Left ventricle myocardium inferior (tissue), 1 donor: Measurements from ENCODE around the gene FHIT. TPM values are rescaled to one million over a fixed set of nuclear protein-coding genes. Genes with fewer than 3 reads are reported as not detected.

Experiments
- DNase-seq: peaks from one replicate; pipeline ENCODE4 v3.0.0-alpha.2; 2020
- H3K27ac ChIP-seq: fragments of 200-600 bp; replicated peaks from 2 replicates; pipeline ENCODE4 v1.8.0; 2021
- H3K27me3 ChIP-seq: fragments of 200-600 bp; 2 replicates; pipeline ENCODE4 v1.8.0; 2021; ENCODE audit warnings: low read depth
- H3K36me3 ChIP-seq: fragments of 200-600 bp; 2 replicates; pipeline ENCODE4 v1.8.0; 2021
- H3K4me1 ChIP-seq: fragments of 200-600 bp; 2 replicates; pipeline ENCODE4 v1.8.0; 2021
- H3K4me3 ChIP-seq: fragments of 200-600 bp; 2 replicates; pipeline ENCODE4 v1.8.0; 2021; ENCODE audit warnings: mild to moderate bottlenecking, moderate library complexity
- H3K9me3 ChIP-seq: fragments of 200-600 bp; replicated peaks from 2 replicates; pipeline ENCODE4 v1.8.0; 2021
- CTCF ChIP-seq: fragments of 200-600 bp; IDR thresholded peaks from 2 replicates; pipeline ENCODE4 v1.8.0; 2021; ENCODE audit warnings: antibody characterized with exemption, mild to moderate bottlenecking, borderline replicate concordance
- intact Hi-C: fragments of 100-400 bp; cut with micrococcal nuclease; formaldehyde crosslinking; loops from one replicate; pipeline ENCODE4 v1.11.0; 2022
- total RNA-seq: library from RNA; stranded (reverse); fragmentation: NEBNext Ultra II Directional; extraction: Animal tissue kit (Norgen Biotek cat#: 25700); gene quantifications from one replicate; pipeline ENCODE4 v1.2.1, GENCODE V29; 2021
- donor health status: DM: no; HTN: yes; CAD: no; lungs with severe emphysema.

FHIT gene
- total RNA-seq, 1 donor from 2014 or later: 16.0 TPM

GRCh38 chr3:60730371-60730770 lies 520.9 kb downstream of the FHIT start:
- DNase-seq: no peak
- Histone ChIP-seq H3K4me1 (no peaks in the 10 kb centered on the region), H3K27ac (no peak overlapping the region), H3K4me3 (no peak overlapping the region), H3K27me3 (no peaks in the 10 kb centered on the region), H3K36me3 (no peaks in the 10 kb centered on the region), H3K9me3 (no peaks in the 10 kb centered on the region)
- intact Hi-C loops: no loop called here
- no peak for TF ChIP-seq CTCF

DNA sequence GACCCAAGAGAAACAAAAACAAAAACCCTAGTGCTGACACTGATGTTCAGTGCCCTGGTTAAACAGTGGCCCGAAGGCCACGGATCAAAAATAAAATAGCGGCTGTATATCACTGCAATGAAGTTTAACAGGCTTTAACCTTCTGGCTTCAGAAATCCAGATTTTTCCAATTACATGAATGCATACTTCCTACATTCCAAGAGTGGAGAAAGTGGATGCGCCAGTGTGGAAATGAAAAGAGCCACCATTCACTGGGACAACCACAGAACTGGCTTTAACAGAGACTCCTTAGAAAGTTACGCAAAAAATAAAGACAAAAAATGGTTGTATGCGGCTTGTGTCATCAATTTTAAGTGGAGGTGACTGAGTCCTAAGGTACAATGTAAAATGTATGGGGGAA lies 522.2 kb downstream of the FHIT start:
- no peak for DNase-seq
- TF ChIP-seq CTCF: no peak
- Histone ChIP-seq H3K4me1 (no peaks in the 10 kb centered on the region), H3K36me3 (no peaks in the 10 kb centered on the region), H3K27me3 (no peaks in the 10 kb centered on the region), H3K9me3 (no peaks in the 10 kb centered on the region), H3K4me3 (no peak overlapping the region), H3K27ac (no peak overlapping the region)
- intact Hi-C loops: no loop called here

DNA sequence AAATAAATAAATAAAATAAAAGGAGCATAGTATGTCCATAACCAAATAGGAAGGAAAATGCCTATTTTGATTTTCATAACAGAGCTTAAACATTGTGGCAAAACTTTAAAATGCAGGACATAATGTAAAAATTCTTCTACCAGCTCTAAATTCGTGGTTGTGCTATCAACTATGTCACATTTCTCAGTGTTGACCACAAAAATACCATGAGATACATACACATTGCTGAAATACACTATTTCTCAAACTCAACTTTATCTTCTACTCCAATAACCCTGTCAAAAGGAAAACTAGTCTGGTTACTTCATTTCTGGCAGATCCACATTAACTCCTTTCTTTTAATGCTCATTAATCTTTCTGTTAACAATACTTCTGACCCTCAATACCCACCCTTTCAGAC lies 523.2 kb downstream of the FHIT start:
- Histone ChIP-seq H3K4me3 (no peak overlapping the region), H3K9me3 (no peaks in the 10 kb centered on the region), H3K36me3 (no peaks in the 10 kb centered on the region), H3K27ac (no peak overlapping the region), H3K27me3 (no peaks in the 10 kb centered on the region), H3K4me1 (no peaks in the 10 kb centered on the region)
- intact Hi-C loops: no loop called here
- no peak for DNase-seq
- TF ChIP-seq CTCF: no peak

DNA sequence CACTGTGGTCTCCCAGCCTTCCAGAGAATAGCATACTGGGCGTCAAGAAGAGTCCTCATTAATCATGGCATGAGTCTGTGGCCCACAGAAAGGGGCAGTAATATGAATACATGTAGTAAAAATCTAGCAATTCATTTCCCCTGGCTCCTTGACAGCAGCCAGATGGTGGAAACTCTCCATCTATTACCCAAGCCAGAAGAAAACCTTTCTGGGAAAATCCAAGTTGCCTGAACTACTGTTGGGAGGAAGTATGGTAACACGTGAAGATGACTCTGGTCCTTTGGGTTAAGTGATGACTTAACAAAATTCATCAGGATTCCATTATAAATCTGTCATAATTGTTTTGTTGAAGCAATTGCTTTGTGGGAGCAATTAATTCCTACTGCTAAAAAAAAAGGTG lies 530.5 kb downstream of the FHIT start:
- no peak for DNase-seq
- Histone ChIP-seq H3K36me3 (no peaks in the 10 kb centered on the region), H3K4me3 (no peak overlapping the region), H3K27ac (no peak overlapping the region), H3K27me3 (no peaks in the 10 kb centered on the region), H3K4me1 (no peaks in the 10 kb centered on the region), H3K9me3 (no peaks in the 10 kb centered on the region)
- no peak for TF ChIP-seq CTCF
- intact Hi-C loops: no loop called here

- H3K27ac ChIP-seq: no peak overlapping the region
- no peak for DNase-seq
- H3K4me3 ChIP-seq: no peak overlapping the region
- no peaks in the 10 kb centered on the region for H3K27me3 ChIP-seq
- no peak for TF ChIP-seq CTCF
- intact Hi-C loops: no loop called here
- no peaks in the 10 kb centered on the region for H3K4me1 ChIP-seq
- peaks cover 8% of the 10 kb centered on the region for H3K9me3 ChIP-seq
- H3K36me3 ChIP-seq: no peaks in the 10 kb centered on the region
Observed at GRCh38 chr3:60716573-60716972, 534.7 kb downstream of the FHIT start.
